Activated CD8-positive, alpha-beta memory T cell treated with anti-CD3 and anti-CD28 coated beads, Interleukin-2, amount 50 U/mL, for 48 hours (primary cell): Measurements from ENCODE around the gene H1-8.
"Not testable (repeated sequence)": the region's sequence is repeated elsewhere in the genome, so short reads cannot be mapped to it uniquely, and the experiment has no call there.

ENCODE experiments used
- DNase-seq: peaks from one replicate; pipeline ENCODE4 v3.0.0-alpha.2; 2020

The H1-8 gene

GRCh38 chr3:129534428-129535027, 8.4 kb upstream of the H1-8 start:
- DNase-seq = no peak

DNA sequence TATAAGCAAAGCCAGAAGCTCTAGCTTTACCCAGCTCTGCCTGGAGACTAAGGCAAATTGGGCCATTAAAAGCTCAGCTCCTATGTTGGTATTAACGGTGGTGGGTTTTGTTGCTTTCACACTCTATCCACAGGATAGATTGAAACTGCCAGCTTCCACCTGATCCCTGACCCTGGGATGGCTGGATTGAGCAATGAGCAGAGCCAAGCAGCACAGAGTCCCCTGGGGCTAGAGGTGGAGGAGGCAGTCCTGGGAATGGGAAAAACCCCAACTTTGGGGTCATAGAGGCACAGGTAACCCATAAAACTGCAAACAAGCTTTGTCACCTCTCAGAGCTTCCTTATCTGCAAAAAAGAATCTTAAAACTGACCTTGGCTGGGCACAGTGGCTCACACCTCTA, 7.9 kb upstream of the H1-8 start:
- no peak for DNase-seq

GRCh38 chr3:129536374-129536667, 6.7 kb upstream of the H1-8 start:
- DNase-seq = no peak

GRCh38 chr3:129536804-129537203, 6.2 kb upstream of the H1-8 start:
- no peak for DNase-seq

DNA sequence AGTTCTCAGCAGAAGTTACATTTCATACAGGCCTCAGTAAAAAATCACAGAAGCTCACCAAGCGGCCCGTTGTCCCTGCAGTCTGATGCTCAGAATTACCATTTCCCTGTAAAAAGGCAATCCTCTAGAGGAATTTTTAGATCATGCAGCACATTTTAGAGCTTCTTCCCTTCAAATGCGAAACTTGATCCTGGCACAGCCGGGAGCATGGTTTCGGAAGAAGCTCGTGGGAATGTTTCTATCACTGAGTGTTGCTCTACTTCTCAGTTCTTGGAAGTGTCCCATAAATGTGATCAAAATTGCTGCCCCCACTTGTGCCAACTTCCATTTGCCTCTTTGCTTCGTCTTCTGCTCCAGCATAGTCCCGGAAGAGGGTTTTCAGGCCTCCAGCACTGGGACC, 3.8 kb upstream of the H1-8 start:
- no peak for DNase-seq

DNA sequence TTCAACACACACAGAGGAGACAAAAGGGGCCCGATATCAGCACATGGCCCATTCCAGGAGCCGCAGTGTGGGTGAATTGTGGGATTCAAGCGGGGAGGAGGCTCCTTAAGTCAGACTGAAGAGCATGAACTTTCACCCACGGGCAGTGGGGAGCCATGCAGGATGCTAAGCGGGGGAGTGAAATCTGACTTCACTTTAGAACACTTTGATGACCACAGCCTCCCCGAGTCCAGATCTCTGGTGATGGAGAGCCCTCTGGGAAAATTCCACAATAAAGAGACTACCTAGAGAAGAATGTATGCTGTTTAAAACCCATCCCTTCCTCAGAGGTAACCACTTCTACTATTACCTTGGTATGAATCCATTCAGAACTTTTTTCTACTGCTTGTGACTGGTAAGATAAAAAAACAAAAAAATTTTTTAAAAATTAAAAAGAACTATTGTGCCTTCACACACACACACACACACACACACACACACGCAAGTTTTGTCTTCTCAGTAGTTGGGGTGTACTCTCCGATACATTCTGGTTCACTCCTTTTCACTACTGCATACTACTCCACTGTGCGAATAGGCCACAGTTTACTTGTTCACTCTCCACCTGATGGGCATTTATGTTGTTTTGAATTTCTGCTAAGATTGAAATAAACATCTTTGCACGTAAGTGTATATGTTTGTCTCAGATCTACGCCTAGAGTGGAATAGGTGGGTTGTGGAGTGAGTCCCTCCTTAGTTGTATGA, 2.0 kb upstream of the H1-8 start:
- no peak for DNase-seq

GRCh38 chr3:129542747-129543146, 228 bp upstream of the H1-8 start:
- no peak for DNase-seq

DNA sequence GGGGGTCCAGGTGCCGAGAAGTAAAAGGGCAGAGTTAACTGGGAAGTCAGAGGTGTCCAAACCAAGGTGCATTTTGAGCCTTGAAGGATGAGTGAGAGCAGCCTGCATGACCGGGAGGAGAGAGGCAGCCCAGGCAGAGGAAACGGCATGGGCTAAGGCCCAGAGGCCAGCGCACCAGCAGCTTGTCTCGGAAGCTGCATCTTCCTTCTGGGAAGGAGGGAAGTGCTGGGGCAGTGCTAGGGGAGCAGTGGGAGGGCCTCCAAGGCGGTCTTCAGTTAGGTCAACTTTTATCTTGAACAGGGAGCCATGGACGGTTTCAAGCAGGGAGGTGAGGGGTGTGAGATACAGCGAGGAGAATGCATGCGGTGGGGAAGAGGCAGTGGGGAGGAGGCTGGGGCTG, 1.0 kb downstream of the H1-8 start:
- DNase-seq = no peak

DNA sequence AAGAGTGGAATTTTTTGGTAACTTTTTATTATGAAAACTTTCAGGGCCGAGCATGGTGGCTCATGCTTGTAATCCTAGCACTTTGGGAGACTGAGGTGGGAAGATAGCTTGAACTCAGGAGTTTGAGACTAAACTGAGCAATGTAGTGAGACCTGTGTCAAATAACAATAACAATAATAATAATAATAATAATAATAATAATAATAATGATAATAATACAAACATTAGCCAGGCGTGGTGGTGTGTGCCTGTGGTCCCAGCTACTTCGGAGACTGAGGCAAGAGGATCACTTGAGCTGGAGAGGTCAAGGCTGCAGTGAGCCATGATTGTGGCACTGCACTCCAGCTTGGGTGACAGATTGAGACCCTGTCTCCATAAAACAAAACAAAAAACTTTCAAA, 3.0 kb downstream of the H1-8 start:
- DNase-seq = not testable (repeated sequence)

- no peak for DNase-seq
Measured at GRCh38 chr3:129547241-129547640, 4.3 kb downstream of the H1-8 start.

GRCh38 chr3:129548104-129548965, 5.4 kb downstream of the H1-8 start:
- DNase-seq = no peak

- no peak for DNase-seq
Measured at GRCh38 chr3:129549006-129549800, 6.2 kb downstream of the H1-8 start.

GRCh38 chr3:129549805-129550204, 6.8 kb downstream of the H1-8 start:
- no peak for DNase-seq

DNA sequence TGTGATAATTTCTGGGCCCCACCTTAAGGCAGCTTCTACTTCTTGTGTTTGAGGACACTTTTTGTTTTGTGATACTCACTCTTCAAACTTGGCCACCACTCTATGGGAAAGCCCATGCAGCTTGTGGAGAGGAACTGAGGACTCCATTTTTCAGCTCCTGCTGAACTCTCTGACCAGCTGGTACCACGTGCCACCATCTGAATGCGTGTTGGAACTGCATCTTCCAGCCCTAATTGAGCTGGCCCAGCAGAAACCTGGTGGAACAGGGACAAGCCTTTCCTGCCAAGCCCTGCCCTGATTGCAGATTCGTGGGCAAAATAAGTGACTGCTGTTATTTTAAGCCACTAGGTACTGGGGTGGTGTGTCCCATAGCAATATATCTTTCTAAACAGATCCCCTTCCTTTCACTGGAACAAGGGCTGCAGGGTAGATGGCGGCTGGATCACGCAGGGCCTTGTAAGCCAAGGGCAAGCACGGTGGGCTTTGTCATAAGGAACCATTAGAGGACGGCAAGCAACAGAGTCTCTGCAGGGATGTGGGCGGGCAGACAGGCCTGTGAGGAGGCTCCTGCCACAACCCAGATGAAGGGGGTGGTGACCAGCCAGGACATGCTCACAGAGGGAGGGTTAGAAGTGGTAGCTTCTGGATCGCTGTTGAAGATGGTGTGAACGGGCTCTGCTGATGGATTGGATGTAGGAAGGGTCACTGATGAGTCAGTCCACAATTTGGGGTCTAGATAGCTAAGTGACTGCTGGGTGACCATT, 9.5 kb downstream of the H1-8 start:
- DNase-seq = no peak

DNA sequence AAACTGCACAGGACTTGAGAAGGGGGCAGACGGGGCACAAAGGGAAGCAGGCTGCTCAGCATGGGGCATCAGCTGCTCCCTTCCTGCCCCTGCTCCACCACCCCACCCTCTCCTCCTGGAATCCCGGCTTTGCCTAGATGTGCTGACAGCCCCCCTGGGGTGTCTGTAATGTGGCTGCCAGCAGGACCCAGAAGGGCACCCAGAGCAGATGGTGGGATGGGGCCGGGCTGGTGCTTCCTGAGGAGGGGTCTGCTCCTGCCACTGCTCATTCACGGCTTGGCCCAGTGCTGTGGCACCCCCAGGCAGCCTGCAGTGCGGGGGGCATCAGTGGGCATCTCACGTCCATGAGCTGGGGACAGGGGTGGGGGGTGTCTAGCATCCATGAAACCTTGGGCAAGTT, 10.2 kb downstream of the H1-8 start:
- DNase-seq = no peak

- no peak for DNase-seq
Measured at GRCh38 chr3:129553719-129554118, 10.7 kb downstream of the H1-8 start.

DNA sequence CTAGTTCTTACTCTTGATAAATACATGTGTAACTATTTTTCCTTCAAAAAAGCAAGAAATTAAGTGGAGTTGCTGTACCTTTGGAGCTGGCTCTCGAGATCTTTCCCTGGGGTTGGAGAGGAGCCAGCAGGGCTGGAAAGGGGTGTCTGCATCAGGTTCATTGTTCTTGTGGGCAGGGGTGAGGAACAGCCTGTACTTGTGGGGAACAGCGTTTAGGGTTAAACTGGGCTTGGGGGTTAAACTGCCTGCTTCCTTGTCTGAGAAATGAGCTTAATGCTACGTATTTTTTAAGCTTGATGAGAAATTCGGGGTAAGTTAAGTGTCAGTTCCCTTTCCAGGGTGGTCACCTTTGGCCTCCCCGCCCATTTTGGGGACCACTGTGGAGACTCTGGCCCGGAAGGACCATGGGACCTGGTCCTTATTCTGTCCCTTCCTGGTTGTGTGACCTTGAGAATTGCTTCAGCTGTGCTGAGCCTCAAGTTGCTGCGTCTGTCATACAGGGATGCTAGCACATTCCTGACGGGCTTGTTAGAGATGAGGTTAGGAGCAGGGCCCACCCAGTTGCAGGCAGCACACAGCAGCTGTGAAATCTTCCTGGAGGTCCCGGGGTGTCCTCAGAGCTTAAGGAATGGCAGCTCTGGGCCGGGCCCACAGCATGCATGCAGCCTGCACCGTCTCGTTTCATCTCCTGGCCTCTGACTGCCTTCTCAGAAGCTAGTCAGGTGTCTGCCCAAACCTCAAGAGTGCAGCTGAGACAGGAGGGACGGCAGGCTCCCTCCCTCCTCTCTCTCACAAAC, 11.6 kb downstream of the H1-8 start:
- DNase-seq = no peak

DNA sequence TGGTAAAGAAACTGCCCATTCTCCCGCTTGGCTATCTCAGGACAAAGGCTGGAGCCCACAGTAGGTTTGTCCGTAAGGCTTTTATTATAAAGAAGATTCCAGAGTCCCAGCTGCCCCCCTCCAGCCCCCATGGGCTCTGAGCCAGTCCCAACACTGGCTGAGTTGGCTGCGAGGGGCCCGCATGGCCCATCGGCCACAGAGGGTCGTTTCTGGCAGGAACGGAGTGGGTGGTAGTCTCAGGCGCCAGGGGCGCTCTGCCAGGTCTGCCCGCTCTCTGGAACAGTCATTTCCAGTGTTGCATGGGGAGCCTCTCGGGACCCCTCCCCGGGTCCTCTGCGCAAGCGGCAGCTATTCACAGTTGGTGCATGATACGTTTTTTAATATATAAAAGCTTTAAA, 12.2 kb downstream of the H1-8 start:
- DNase-seq = no peak

GRCh38 chr3:129555616-129556357, 12.8 kb downstream of the H1-8 start:
- DNase-seq = no peak

GRCh38 chr3:129556358-129556695, 13.4 kb downstream of the H1-8 start:
- no peak for DNase-seq
